SK-N-SH treated with all-trans-retinoic acid at 6 μM for 48 hours (cell line): ENCODE results near the gene PLXNA4.

ENCODE experiments used
- ATAC-seq: fragments of 200-7000 bp; cut with Tn5 transposase; 3 replicates; pipeline ENCODE4 v1.9.1; 2020; ENCODE audit warnings: mild to moderate bottlenecking, moderate library complexity
- ARNTL ChIP-seq: fragments of 450-650 bp; formaldehyde crosslinking; IDR thresholded peaks from 2 replicates; pipeline ENCODE4 v1.5.0; 2020; ENCODE audit warnings: low read depth, mild to moderate bottlenecking, moderate library complexity, borderline replicate concordance
- BACH2 ChIP-seq: fragments of 250-450 bp; sonication (Bioruptor Pico); IDR thresholded peaks from 2 replicates; pipeline ENCODE4 v1.9.0; 2021; ENCODE audit warnings: mild to moderate bottlenecking, borderline replicate concordance
- CSDC2 ChIP-seq: fragments of 250-450 bp; sonication (Bioruptor Pico); IDR thresholded peaks from 2 replicates; pipeline ENCODE4 v1.5.0; 2020; ENCODE audit warnings: mild to moderate bottlenecking, moderate library complexity
- CSRNP3 ChIP-seq: fragments of 250-450 bp; sonication (Bioruptor Pico); IDR thresholded peaks from 2 replicates; pipeline ENCODE4 v1.5.1; 2021; ENCODE audit warnings: mild to moderate bottlenecking, moderate library complexity
- ESRRG ChIP-seq: fragments of 250-450 bp; sonication (Bioruptor Pico); IDR thresholded peaks from 2 replicates; pipeline ENCODE4 v1.6.1; 2021; ENCODE audit warnings: mild to moderate bottlenecking
- GLIS3 ChIP-seq: fragments of 250-450 bp; sonication (Bioruptor Pico); IDR thresholded peaks from 2 replicates; pipeline ENCODE4 v1.5.0; 2020; ENCODE audit warnings: mild to moderate bottlenecking, moderate library complexity
- ISL1 ChIP-seq: fragments of 250-450 bp; sonication (Bioruptor Pico); IDR thresholded peaks from 2 replicates; pipeline ENCODE4 v2.1.2; 2022; ENCODE audit warnings: mild to moderate bottlenecking, moderate library complexity
- OSR1 ChIP-seq: fragments of 250-450 bp; sonication (Bioruptor Pico); IDR thresholded peaks from 2 replicates; pipeline ENCODE4 v1.8.0; 2022; ENCODE audit warnings: moderate library complexity, mild to moderate bottlenecking, inconsistent platforms
- POU6F1 ChIP-seq: fragments of 250-450 bp; sonication (Bioruptor Pico); IDR thresholded peaks from 2 replicates; pipeline ENCODE4 v1.8.0; 2021; ENCODE audit warnings: low read depth, mild to moderate bottlenecking, moderate library complexity, borderline replicate concordance
- SNAI2 ChIP-seq: fragments of 250-450 bp; sonication (Bioruptor Pico); IDR thresholded peaks from 2 replicates; pipeline ENCODE4 v1.5.0; 2020; ENCODE audit warnings: mild to moderate bottlenecking, moderate library complexity
- TCF4 ChIP-seq: fragments of 250-450 bp; sonication (Bioruptor Pico); IDR thresholded peaks from 2 replicates; pipeline ENCODE4 v1.8.0; 2021; ENCODE audit warnings: mild to moderate bottlenecking, moderate library complexity, borderline replicate concordance
- TOX ChIP-seq: fragments of 250-450 bp; sonication (Bioruptor Pico); IDR thresholded peaks from 2 replicates; pipeline ENCODE4 v1.8.0; 2021; ENCODE audit warnings: mild to moderate bottlenecking, moderate library complexity, borderline replicate concordance
- TSHZ2 ChIP-seq: fragments of 250-450 bp; sonication (Bioruptor Pico); IDR thresholded peaks from 2 replicates; pipeline ENCODE4 v1.5.0; 2020; ENCODE audit warnings: mild to moderate bottlenecking, moderate library complexity
- ZC3H10 ChIP-seq: fragments of 250-450 bp; sonication (Bioruptor Pico); IDR thresholded peaks from 2 replicates; pipeline ENCODE4 v1.5.1; 2021; ENCODE audit warnings: mild to moderate bottlenecking, moderate library complexity
- ZFP3 ChIP-seq: fragments of 250-450 bp; sonication (Bioruptor Pico); IDR thresholded peaks from 2 replicates; pipeline ENCODE4 v1.5.0; 2020; ENCODE audit warnings: mild to moderate bottlenecking, moderate library complexity
- ZFP30 ChIP-seq: fragments of 450-650 bp; formaldehyde crosslinking; IDR thresholded peaks from 2 replicates; pipeline ENCODE4 v1.5.0; 2022; ENCODE audit warnings: mild to moderate bottlenecking, moderate library complexity
- ZNF565 ChIP-seq: fragments of 450-650 bp; formaldehyde crosslinking; conservative IDR thresholded peaks from 2 replicates; pipeline ENCODE4 v1.5.0; 2020; ENCODE audit warnings: low read depth, mild to moderate bottlenecking, moderate library complexity
- ZNF70 ChIP-seq: fragments of 450-650 bp; formaldehyde crosslinking; IDR thresholded peaks from 2 replicates; pipeline ENCODE4 v1.5.0; 2020; ENCODE audit warnings: mild to moderate bottlenecking, moderate library complexity
- ZNF8 ChIP-seq: fragments of 450-650 bp; formaldehyde crosslinking; IDR thresholded peaks from 2 replicates; pipeline ENCODE4 v1.5.0; 2020; ENCODE audit warnings: mild to moderate bottlenecking, moderate library complexity
- TF ChIP-seq, protein P1 (sequence below): fragments of 250-450 bp; sonication (Bioruptor Pico); IDR thresholded peaks from 2 replicates; pipeline ENCODE4 v1.5.1; 2020; ENCODE audit warnings: low read depth, mild to moderate bottlenecking, moderate library complexity
- TF ChIP-seq, protein P2 (sequence below): fragments of 250-450 bp; sonication (Bioruptor Pico); IDR thresholded peaks from 2 replicates; pipeline ENCODE4 v1.8.0; 2020; ENCODE audit warnings: mild to moderate bottlenecking, moderate library complexity, borderline replicate concordance

PLXNA4 gene

GRCh38 chr7:132131196-132131595 is 445.1 kb downstream of the PLXNA4 start (continued):
- TF ChIP-seq ZFP30 (CRISPR knock-in tag) (no peak), POU6F1 (CRISPR knock-in tag) (no peak), ZFP3 (no peak)

DNA sequence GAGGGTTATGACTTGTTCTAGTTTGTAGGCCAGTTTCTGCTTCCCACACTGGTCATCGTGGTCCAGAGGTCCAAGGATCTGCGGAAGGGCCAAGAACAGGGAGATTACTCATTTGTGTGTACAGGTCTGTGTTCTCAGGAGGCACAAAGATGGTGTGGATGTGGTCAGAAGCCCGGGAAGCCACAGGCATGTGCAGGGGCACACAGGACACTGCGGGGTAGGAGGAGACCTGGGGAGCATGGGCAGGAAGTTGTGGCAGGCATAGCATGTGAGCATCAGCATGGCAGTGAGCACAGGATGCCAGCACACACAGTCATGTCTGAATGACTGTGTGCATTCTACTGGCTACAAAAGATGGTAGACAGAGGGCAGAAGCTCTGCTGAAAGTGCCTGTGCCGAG is 445.8 kb downstream of the PLXNA4 start:
- ATAC-seq = no peak
- TF ChIP-seq GLIS3 (CRISPR knock-in tag) (no peak), ZC3H10 (CRISPR knock-in tag) (no peak), TSHZ2 (CRISPR knock-in tag) (no peak), ZFP30 (CRISPR knock-in tag) (no peak), CSDC2 (CRISPR knock-in tag) (no peak), ESRRG (no peak), ZNF70 (CRISPR knock-in tag) (no peak), ZFP3 (no peak), SNAI2 (CRISPR knock-in tag) (no peak), OSR1 (CRISPR knock-in tag) (no peak), TOX (CRISPR knock-in tag) (no peak), CSRNP3 (CRISPR knock-in tag) (no peak), BACH2 (CRISPR knock-in tag) (no peak), ZNF8 (CRISPR knock-in tag) (no peak), TCF4 (no peak)
- TF ChIP-seq, protein P1, sequence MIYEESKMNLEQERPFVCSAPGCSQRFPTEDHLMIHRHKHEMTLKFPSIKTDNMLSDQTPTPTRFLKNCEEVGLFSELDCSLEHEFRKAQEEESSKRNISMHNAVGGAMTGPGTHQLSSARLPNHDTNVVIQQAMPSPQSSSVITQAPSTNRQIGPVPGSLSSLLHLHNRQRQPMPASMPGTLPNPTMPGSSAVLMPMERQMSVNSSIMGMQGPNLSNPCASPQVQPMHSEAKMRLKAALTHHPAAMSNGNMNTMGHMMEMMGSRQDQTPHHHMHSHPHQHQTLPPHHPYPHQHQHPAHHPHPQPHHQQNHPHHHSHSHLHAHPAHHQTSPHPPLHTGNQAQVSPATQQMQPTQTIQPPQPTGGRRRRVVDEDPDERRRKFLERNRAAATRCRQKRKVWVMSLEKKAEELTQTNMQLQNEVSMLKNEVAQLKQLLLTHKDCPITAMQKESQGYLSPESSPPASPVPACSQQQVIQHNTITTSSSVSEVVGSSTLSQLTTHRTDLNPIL (CRISPR knock-in tag) = no peak
- TF ChIP-seq, protein P2, sequence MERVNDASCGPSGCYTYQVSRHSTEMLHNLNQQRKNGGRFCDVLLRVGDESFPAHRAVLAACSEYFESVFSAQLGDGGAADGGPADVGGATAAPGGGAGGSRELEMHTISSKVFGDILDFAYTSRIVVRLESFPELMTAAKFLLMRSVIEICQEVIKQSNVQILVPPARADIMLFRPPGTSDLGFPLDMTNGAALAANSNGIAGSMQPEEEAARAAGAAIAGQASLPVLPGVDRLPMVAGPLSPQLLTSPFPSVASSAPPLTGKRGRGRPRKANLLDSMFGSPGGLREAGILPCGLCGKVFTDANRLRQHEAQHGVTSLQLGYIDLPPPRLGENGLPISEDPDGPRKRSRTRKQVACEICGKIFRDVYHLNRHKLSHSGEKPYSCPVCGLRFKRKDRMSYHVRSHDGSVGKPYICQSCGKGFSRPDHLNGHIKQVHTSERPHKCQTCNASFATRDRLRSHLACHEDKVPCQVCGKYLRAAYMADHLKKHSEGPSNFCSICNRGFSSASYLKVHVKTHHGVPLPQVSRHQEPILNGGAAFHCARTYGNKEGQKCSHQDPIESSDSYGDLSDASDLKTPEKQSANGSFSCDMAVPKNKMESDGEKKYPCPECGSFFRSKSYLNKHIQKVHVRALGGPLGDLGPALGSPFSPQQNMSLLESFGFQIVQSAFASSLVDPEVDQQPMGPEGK (CRISPR knock-in tag) = no peak
- TF ChIP-seq, all 23 proteins: peak for 0

GRCh38 chr7:132125872-132126595 is 450.2 kb downstream of the PLXNA4 start:
- ATAC-seq = no peak
- no peak for TF ChIP-seq BACH2 (CRISPR knock-in tag)

DNA sequence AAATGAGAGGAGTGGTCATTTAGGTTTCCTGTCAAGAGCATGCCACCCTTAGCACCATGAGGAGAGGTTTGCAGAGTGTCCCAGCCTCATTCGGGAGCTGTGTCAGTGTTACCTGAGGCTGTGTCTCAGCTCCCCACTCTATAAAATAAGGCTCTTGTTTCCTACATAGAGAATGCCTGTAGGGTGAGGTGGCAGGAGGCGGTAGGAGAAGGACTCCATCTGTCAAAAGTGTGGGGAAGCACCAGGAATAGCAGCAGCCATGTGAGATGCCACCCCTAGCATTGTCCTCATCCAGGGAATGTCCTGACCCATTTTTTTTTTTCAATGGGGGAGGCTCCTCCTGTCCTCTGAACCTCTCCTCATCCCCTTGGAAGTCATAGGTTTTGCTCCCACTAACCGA is 451.2 kb downstream of the PLXNA4 start:
- ATAC-seq = peak; percentile 49

More for the DNA sequence above, 451.2 kb downstream of the PLXNA4 start:
- TF ChIP-seq TSHZ2 (CRISPR knock-in tag) (no peak), ESRRG (no peak), ZC3H10 (CRISPR knock-in tag) (no peak), GLIS3 (CRISPR knock-in tag) (no peak), ZNF8 (CRISPR knock-in tag) (no peak), ZFP3 (no peak), ZNF70 (CRISPR knock-in tag) (no peak), SNAI2 (CRISPR knock-in tag) (no peak), TOX (CRISPR knock-in tag) (no peak), ISL1 (CRISPR knock-in tag) (no peak), ARNTL (no peak), ZFP30 (CRISPR knock-in tag) (no peak), TCF4 (no peak), ZNF565 (CRISPR knock-in tag) (no peak)
- TF ChIP-seq, protein P2 (CRISPR knock-in tag) = no peak
